Measurements from ENCODE around the gene NKX1-1. TPM values are rescaled to one million over a fixed set of nuclear protein-coding genes. Genes with fewer than 3 reads are reported as not detected.

NKX1-1 gene
- polyA plus RNA-seq, 4 donors, result not detected

- DNase-seq (no peak), FAIRE-seq (no peak)
- Histone ChIP-seq H3K27ac (ENCODE audit: low read depth in 1 of 3, low read length in 2 of 3) (no peak overlapping the region), H3K27me3 (ENCODE audit: control insufficient read depth in 3 of 3, insufficient read depth in 3 of 3, low read length in 3 of 3) (no peaks in the 10 kb centered on the region), H3K4me3 (ENCODE audit: low read depth in 1 of 3, low read length in 3 of 3) (no peak overlapping the region), H3K9me3 (ENCODE audit: control insufficient read depth in 2 of 2, insufficient read depth in 1 of 2, low read depth in 1 of 2, low read length in 1 of 2) (no peaks in the 10 kb centered on the region), H3K36me3 (ENCODE audit: control insufficient read depth in 3 of 3, insufficient read depth in 2 of 3, low read depth in 1 of 3, low read length in 3 of 3) (peaks cover 0 to 65% (median under 1%) of the 10 kb centered on the region in 3 donors), H3K4me1 (ENCODE audit: control insufficient read depth in 3 of 3, insufficient read depth in 2 of 3, low read depth in 1 of 3, low read length in 2 of 3) (no peaks in the 10 kb centered on the region)
- 90 to 95% (median 94%) methylated on average over 22 of the region's 22 CpGs for WGBS, 3 donors
Observed at GRCh38 chr4:1369479-1370079, 36.7 kb downstream of the NKX1-1 start.

- no peak for DNase-seq
- FAIRE-seq, result no peak
Observed at GRCh38 chr4:1369091-1369450, 37.2 kb downstream of the NKX1-1 start.

GRCh38 chr4:1368421-1369090 lies 37.7 kb downstream of the NKX1-1 start:
- no peak for FAIRE-seq
- no peaks in the 10 kb centered on the region for H3K27me3 ChIP-seq (ENCODE audit: control insufficient read depth in 3 of 3, insufficient read depth in 3 of 3, low read length in 3 of 3)
- no peaks in the 10 kb centered on the region for H3K9me3 ChIP-seq (ENCODE audit: control insufficient read depth in 2 of 2, insufficient read depth in 1 of 2, low read depth in 1 of 2, low read length in 1 of 2)
- WGBS, 3 donors, result 93 to 98% (median 93%) methylated on average over 24 of the region's 24 CpGs
- H3K4me1 ChIP-seq (ENCODE audit: control insufficient read depth in 3 of 3, insufficient read depth in 2 of 3, low read depth in 1 of 3, low read length in 2 of 3), result no peaks in the 10 kb centered on the region
- H3K36me3 ChIP-seq (ENCODE audit: control insufficient read depth in 3 of 3, insufficient read depth in 2 of 3, low read depth in 1 of 3, low read length in 3 of 3), result peaks cover 0 to 56% (median 0%) of the 10 kb centered on the region in 3 donors
- no peak overlapping the region for H3K4me3 ChIP-seq (ENCODE audit: low read depth in 1 of 3, low read length in 3 of 3)
- no peak overlapping the region for H3K27ac ChIP-seq (ENCODE audit: low read depth in 1 of 3, low read length in 2 of 3)
- no peak for DNase-seq

More at GRCh38 chr4:1369091-1369450, 37.2 kb downstream of the NKX1-1 start:
- Histone ChIP-seq H3K4me1 (ENCODE audit: control insufficient read depth in 3 of 3, insufficient read depth in 2 of 3, low read depth in 1 of 3, low read length in 2 of 3) (no peaks in the 10 kb centered on the region), H3K4me3 (ENCODE audit: low read depth in 1 of 3, low read length in 3 of 3) (no peak overlapping the region), H3K36me3 (ENCODE audit: control insufficient read depth in 3 of 3, insufficient read depth in 2 of 3, low read depth in 1 of 3, low read length in 3 of 3) (peaks cover 0 to 61% (median 0%) of the 10 kb centered on the region in 3 donors), H3K27me3 (ENCODE audit: control insufficient read depth in 3 of 3, insufficient read depth in 3 of 3, low read length in 3 of 3) (no peaks in the 10 kb centered on the region), H3K27ac (ENCODE audit: low read depth in 1 of 3, low read length in 2 of 3) (no peak overlapping the region), H3K9me3 (ENCODE audit: control insufficient read depth in 2 of 2, insufficient read depth in 1 of 2, low read depth in 1 of 2, low read length in 1 of 2) (no peaks in the 10 kb centered on the region)
- WGBS, 3 donors, result 90 to 97% (median 92%) methylated on average over 18 of the region's 18 CpGs

DNA sequence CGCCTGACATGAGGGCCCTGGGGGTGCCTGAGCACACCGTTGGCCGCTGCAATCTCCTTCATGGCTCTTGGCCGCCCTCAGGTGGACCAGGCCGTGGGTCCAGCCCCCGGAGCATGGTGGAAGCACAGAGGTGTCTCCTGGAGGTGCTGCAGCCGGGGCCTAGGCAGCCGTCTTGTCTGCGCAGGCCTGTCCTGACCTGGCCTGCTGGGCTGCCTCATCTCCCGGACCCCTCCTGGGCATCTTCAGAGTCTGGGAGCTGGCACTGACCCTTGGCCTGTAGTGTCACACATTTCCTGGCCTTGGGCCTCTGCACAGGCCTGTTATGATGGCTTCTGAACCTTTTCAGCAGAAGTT lies 38.3 kb downstream of the NKX1-1 start:
- Histone ChIP-seq H3K27ac (ENCODE audit: low read depth in 1 of 3, low read length in 2 of 3) (no peak overlapping the region), H3K36me3 (ENCODE audit: control insufficient read depth in 3 of 3, insufficient read depth in 2 of 3, low read depth in 1 of 3, low read length in 3 of 3) (peaks cover 0 to 53% (median under 1%) of the 10 kb centered on the region in 3 donors), H3K4me1 (ENCODE audit: control insufficient read depth in 3 of 3, insufficient read depth in 2 of 3, low read depth in 1 of 3, low read length in 2 of 3) (no peaks in the 10 kb centered on the region), H3K9me3 (ENCODE audit: control insufficient read depth in 2 of 2, insufficient read depth in 1 of 2, low read depth in 1 of 2, low read length in 1 of 2) (no peaks in the 10 kb centered on the region), H3K4me3 (ENCODE audit: low read depth in 1 of 3, low read length in 3 of 3) (no peak overlapping the region), H3K27me3 (ENCODE audit: control insufficient read depth in 3 of 3, insufficient read depth in 3 of 3, low read length in 3 of 3) (no peaks in the 10 kb centered on the region)
- DNase-seq (no peak), FAIRE-seq (no peak)
- 88 to 94% (median 92%) methylated on average over 9 to 10 of the region's 10 CpGs for WGBS, 3 donors

DNA sequence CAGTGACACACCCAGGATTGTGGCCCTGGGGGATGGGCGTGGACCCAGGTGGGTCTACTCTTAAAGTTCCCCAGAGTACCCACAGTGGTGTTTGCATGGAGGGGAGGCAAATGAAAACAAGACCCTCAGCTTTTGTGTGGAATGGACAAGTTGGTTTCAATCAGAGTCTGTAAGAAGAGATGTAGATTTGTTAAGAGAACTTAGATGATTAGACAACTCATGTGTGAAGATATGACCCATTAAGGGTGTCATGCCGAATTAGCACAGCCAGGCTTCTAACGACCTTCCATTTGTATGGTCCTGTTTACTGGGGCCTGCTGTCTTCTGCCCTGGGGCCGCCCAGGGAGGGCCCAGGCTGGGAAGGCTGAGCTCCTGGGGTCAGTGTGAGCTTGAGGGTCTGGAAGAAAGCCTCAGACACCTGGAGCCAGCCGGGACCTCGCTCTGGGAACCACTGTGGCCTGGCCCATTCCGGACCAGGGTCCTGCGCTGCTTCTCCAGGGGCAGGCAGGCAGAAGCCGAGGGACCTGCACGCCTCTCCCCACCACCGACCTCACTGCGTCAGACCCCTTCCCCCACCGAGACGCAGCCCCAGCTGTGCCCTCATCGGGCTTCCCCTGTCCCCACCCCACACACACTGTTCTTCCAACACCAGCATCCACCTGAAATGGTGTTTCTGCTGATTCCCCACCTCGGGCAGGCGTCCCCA lies 38.9 kb downstream of the NKX1-1 start:
- H3K9me3 ChIP-seq (ENCODE audit: control insufficient read depth in 2 of 2, insufficient read depth in 1 of 2, low read depth in 1 of 2, low read length in 1 of 2), result no peaks in the 10 kb centered on the region
- H3K27me3 ChIP-seq (ENCODE audit: control insufficient read depth in 3 of 3, insufficient read depth in 3 of 3, low read length in 3 of 3), result no peaks in the 10 kb centered on the region
- no peaks in the 10 kb centered on the region for H3K4me1 ChIP-seq (ENCODE audit: control insufficient read depth in 3 of 3, insufficient read depth in 2 of 3, low read depth in 1 of 3, low read length in 2 of 3)
- WGBS, 3 donors, result 94 to 96% (median 96%) methylated on average over 15 to 17 of the region's 17 CpGs
- H3K27ac ChIP-seq (ENCODE audit: low read depth in 1 of 3, low read length in 2 of 3), result no peak overlapping the region
- DNase-seq, result no peak
- no peak overlapping the region for H3K4me3 ChIP-seq (ENCODE audit: low read depth in 1 of 3, low read length in 3 of 3)
- no peak for FAIRE-seq
- peaks cover 0 to 53% (median 4%) of the 10 kb centered on the region in 3 donors for H3K36me3 ChIP-seq (ENCODE audit: control insufficient read depth in 3 of 3, insufficient read depth in 2 of 3, low read depth in 1 of 3, low read length in 3 of 3)

DNA sequence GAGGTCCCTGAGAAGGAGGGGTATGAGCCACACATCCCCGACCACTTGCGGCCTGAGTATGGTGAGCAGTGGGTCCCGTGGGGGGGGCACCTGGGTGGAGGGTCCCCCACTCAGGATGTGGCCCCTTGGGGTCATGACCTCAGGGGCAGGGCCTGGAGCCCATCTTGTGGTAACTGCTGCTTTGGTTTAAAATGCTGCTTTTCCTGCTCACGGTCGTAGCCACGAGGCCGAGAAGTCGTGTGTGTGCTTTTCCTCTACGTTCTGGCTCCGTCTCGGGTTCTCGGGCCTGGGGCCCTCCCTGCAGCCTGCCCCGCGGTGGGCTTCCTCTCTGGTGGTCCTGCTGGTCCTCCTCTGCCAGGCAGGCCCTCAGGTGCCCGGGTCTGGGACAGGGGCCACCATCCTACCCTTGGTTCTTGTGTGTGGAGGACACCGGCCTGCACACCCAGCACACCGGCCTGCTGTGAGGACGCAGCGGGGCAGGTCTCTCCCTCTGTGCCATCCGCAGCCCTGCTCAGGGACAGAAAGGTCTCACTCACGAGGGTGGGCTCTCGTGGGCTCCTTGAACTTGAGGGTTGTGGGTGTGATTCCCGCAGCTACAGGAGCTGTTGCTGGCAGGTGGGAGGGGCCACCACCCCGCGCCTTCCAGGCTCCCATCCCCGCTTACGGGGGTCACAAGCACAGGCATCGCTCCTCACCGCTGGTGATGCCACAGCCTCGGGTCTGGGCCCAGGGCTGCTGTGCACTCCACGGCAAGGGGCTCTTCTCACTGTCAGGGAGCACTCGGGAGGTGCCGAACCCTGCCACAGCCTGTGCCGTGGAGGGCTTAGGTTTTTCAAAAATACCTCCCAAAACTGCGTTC lies 39.6 kb downstream of the NKX1-1 start:
- WGBS, 3 donors, result 94 to 96% (median 95%) methylated on average over 35 of the region's 35 CpGs
- FAIRE-seq, result no peak
- DNase-seq, result no peak
- Histone ChIP-seq H3K27me3 (ENCODE audit: control insufficient read depth in 3 of 3, insufficient read depth in 3 of 3, low read length in 3 of 3) (no peaks in the 10 kb centered on the region), H3K4me3 (ENCODE audit: low read depth in 1 of 3, low read length in 3 of 3) (no peak overlapping the region), H3K36me3 (ENCODE audit: control insufficient read depth in 3 of 3, insufficient read depth in 2 of 3, low read depth in 1 of 3, low read length in 3 of 3) (peaks cover 0 to 52% (median 4%) of the 10 kb centered on the region in 3 donors), H3K4me1 (ENCODE audit: control insufficient read depth in 3 of 3, insufficient read depth in 2 of 3, low read depth in 1 of 3, low read length in 2 of 3) (no peaks in the 10 kb centered on the region), H3K9me3 (ENCODE audit: control insufficient read depth in 2 of 2, insufficient read depth in 1 of 2, low read depth in 1 of 2, low read length in 1 of 2) (no peaks in the 10 kb centered on the region), H3K27ac (ENCODE audit: low read depth in 1 of 3, low read length in 2 of 3) (no peak overlapping the region)

DNA sequence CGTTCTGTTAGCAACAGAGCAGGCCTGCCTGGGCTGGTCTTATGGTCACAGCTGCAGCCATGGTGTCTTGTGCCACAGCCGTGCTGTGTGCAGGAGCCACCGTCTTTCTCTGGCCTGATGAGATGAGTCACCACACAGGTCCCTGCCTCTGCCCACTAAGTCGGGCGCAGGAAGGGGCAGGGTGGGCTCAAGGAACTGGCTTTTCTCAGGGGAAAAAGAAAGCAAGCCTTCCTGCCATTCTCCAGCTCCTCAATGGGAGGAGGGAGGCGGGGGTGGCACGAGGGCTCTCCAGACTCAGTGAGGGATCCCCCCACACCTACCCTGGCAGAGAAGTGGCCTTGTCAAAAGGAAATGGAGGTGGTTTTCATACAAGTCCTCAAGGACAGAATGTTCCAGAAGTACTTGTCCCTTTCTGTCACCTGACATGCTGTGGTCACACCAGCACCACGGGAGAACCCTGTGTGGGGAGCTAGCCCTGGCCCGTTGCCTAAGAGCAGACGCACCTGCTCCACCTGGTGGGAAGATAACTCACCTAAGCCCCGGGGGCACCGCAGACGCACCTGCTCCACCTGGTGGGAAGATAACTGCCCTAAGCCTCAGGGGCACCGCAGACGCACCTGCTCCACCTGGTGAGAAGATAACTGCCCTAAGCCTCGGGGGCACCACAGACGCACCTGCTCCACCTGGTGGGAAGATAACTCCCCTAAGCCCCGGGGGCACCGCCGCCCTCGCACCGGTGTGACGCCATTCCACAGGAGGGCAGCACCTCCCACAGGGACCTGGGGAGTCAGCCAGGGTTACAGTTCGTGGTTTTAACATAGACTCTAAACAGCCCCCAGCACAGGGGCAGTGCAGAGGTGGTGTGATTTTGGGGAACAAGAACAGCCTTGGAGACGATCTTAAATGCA lies 40.7 kb downstream of the NKX1-1 start:
- 31 to 64% (median 44%) methylated on average over 25 of the region's 25 CpGs for WGBS, 3 donors
- H3K27ac ChIP-seq (ENCODE audit: low read depth in 1 of 3, low read length in 2 of 3), result no peak overlapping the region
- DNase-seq (peak; percentile 33 to 52), FAIRE-seq (no peak)
- no peaks in the 10 kb centered on the region for H3K27me3 ChIP-seq (ENCODE audit: control insufficient read depth in 3 of 3, insufficient read depth in 3 of 3, low read length in 3 of 3)
- H3K4me3 ChIP-seq (ENCODE audit: low read depth in 1 of 3, low read length in 3 of 3), result no peak overlapping the region
- H3K36me3 ChIP-seq (ENCODE audit: control insufficient read depth in 3 of 3, insufficient read depth in 2 of 3, low read depth in 1 of 3, low read length in 3 of 3), result peaks cover 0 to 51% (median 4%) of the 10 kb centered on the region in 3 donors
- H3K4me1 ChIP-seq (ENCODE audit: control insufficient read depth in 3 of 3, insufficient read depth in 2 of 3, low read depth in 1 of 3, low read length in 2 of 3), result no peaks in the 10 kb centered on the region
- no peaks in the 10 kb centered on the region for H3K9me3 ChIP-seq (ENCODE audit: control insufficient read depth in 2 of 2, insufficient read depth in 1 of 2, low read depth in 1 of 2, low read length in 1 of 2)

All from small intestine (tissue), 7 donors.